ENCODE results near the gene AP4S1.
"Not testable (repeated sequence)": the region's sequence is repeated elsewhere in the genome, so short reads cannot be mapped to it uniquely, and the experiment has no call there.

AP4S1 gene

GRCh38 chr14:31060253-31060875 lies 34.9 kb downstream of the AP4S1 start:
- H2AFZ ChIP-seq (ENCODE audit: low read depth, low read length, severe bottlenecking), result no peak overlapping the region
- H3F3A ChIP-seq (ENCODE audit: insufficient read depth), result no peaks in the 10 kb centered on the region
- H4K20me1 ChIP-seq (ENCODE audit: low read depth, low read length), result no peaks in the 10 kb centered on the region
- no peaks in the 10 kb centered on the region for H3K27me3 ChIP-seq (ENCODE audit: low read length)
- H3K4me3 ChIP-seq (ENCODE audit: insufficient read depth, low read length, poor library complexity, severe bottlenecking), result no peak overlapping the region
- H3K79me2 ChIP-seq (ENCODE audit: insufficient read depth, low read length), result no peaks in the 10 kb centered on the region
- H3K27ac ChIP-seq (ENCODE audit: low read depth, low read length), result no peak overlapping the region
- no peak overlapping the region for H3K9ac ChIP-seq (ENCODE audit: low read length)
- no peak for TF ChIP-seq CTCF (IDR thresholded peaks at IDR 0.05; ENCODE audit: insufficient read depth, low read length, poor library complexity, severe bottlenecking)
- no peak for TF ChIP-seq EZH2phosphoT487 (conservative IDR thresholded peaks at IDR 0.05; ENCODE audit: low read length)
- no peaks in the 10 kb centered on the region for H3K9me2 ChIP-seq (replicated peaks; ENCODE audit: insufficient read depth, low read length)
- H3K36me3 ChIP-seq (ENCODE audit: low read length), result no peaks in the 10 kb centered on the region
- no peak overlapping the region for H3K4me2 ChIP-seq (ENCODE audit: low read depth, low read length, poor library complexity, severe bottlenecking)
- no peaks in the 10 kb centered on the region for H3K9me3 ChIP-seq (ENCODE audit: insufficient read depth, low read length)

- not testable (repeated sequence) for H3K9ac ChIP-seq (ENCODE audit: low read length); H3K9me3 ChIP-seq (ENCODE audit: insufficient read depth, low read length); H3K36me3 ChIP-seq (ENCODE audit: low read length); H3K27me3 ChIP-seq (ENCODE audit: low read length); H3K9me2 ChIP-seq (replicated peaks; ENCODE audit: insufficient read depth, low read length); H3F3A ChIP-seq (ENCODE audit: insufficient read depth); H4K20me1 ChIP-seq (ENCODE audit: low read depth, low read length); H3K4me2 ChIP-seq (ENCODE audit: low read depth, low read length, poor library complexity, severe bottlenecking); H3K27ac ChIP-seq (ENCODE audit: low read depth, low read length); H2AFZ ChIP-seq (ENCODE audit: low read depth, low read length, severe bottlenecking); H3K4me3 ChIP-seq (ENCODE audit: insufficient read depth, low read length, poor library complexity, severe bottlenecking); H3K79me2 ChIP-seq (ENCODE audit: insufficient read depth, low read length)
These were observed 37.5 kb downstream of the AP4S1 start for GRCh38 chr14:31062908-31063307.

- no peaks in the 10 kb centered on the region for H3K27me3 ChIP-seq (ENCODE audit: low read length)
- H2AFZ ChIP-seq (ENCODE audit: low read depth, low read length, severe bottlenecking), result no peak overlapping the region
- H3K27ac ChIP-seq (ENCODE audit: low read depth, low read length), result no peak overlapping the region
- no peaks in the 10 kb centered on the region for H4K20me1 ChIP-seq (ENCODE audit: low read depth, low read length)
- H3K4me2 ChIP-seq (ENCODE audit: low read depth, low read length, poor library complexity, severe bottlenecking), result no peak overlapping the region
- no peak for TF ChIP-seq CTCF (IDR thresholded peaks at IDR 0.05; ENCODE audit: insufficient read depth, low read length, poor library complexity, severe bottlenecking)
- no peak for TF ChIP-seq EZH2phosphoT487 (conservative IDR thresholded peaks at IDR 0.05; ENCODE audit: low read length)
- H3K36me3 ChIP-seq (ENCODE audit: low read length), result no peaks in the 10 kb centered on the region
- H3F3A ChIP-seq (ENCODE audit: insufficient read depth), result no peaks in the 10 kb centered on the region
- H3K9ac ChIP-seq (ENCODE audit: low read length), result no peak overlapping the region
- H3K9me2 ChIP-seq (replicated peaks; ENCODE audit: insufficient read depth, low read length), result no peaks in the 10 kb centered on the region
- H3K9me3 ChIP-seq (ENCODE audit: insufficient read depth, low read length), result no peaks in the 10 kb centered on the region
- no peak overlapping the region for H3K4me3 ChIP-seq (ENCODE audit: insufficient read depth, low read length, poor library complexity, severe bottlenecking)
- H3K79me2 ChIP-seq (ENCODE audit: insufficient read depth, low read length), result no peaks in the 10 kb centered on the region
These were observed 42.8 kb downstream of the AP4S1 start for GRCh38 chr14:31068235-31068634.

- H3K9me2 ChIP-seq (replicated peaks; ENCODE audit: insufficient read depth, low read length), result no peaks in the 10 kb centered on the region
- H3K27ac ChIP-seq (ENCODE audit: low read depth, low read length), result no peak overlapping the region
- H2AFZ ChIP-seq (ENCODE audit: low read depth, low read length, severe bottlenecking), result no peak overlapping the region
- no peaks in the 10 kb centered on the region for H3F3A ChIP-seq (ENCODE audit: insufficient read depth)
- no peaks in the 10 kb centered on the region for H4K20me1 ChIP-seq (ENCODE audit: low read depth, low read length)
- H3K4me2 ChIP-seq (ENCODE audit: low read depth, low read length, poor library complexity, severe bottlenecking), result no peak overlapping the region
- no peaks in the 10 kb centered on the region for H3K79me2 ChIP-seq (ENCODE audit: insufficient read depth, low read length)
- no peaks in the 10 kb centered on the region for H3K27me3 ChIP-seq (ENCODE audit: low read length)
- H3K4me3 ChIP-seq (ENCODE audit: insufficient read depth, low read length, poor library complexity, severe bottlenecking), result no peak overlapping the region
- no peaks in the 10 kb centered on the region for H3K9me3 ChIP-seq (ENCODE audit: insufficient read depth, low read length)
- TF ChIP-seq CTCF (IDR thresholded peaks at IDR 0.05; ENCODE audit: insufficient read depth, low read length, poor library complexity, severe bottlenecking) (no peak), EZH2phosphoT487 (conservative IDR thresholded peaks at IDR 0.05; ENCODE audit: low read length) (no peak)
- H3K36me3 ChIP-seq (ENCODE audit: low read length), result no peaks in the 10 kb centered on the region
- H3K9ac ChIP-seq (ENCODE audit: low read length), result no peak overlapping the region
These were observed 43.9 kb downstream of the AP4S1 start for GRCh38 chr14:31069343-31069742.

Measured in SU-DHL-6 (cell line).